ENCODE data around the gene NADSYN1. TPM values are rescaled to one million over a fixed set of nuclear protein-coding genes. Genes with fewer than 3 reads are reported as not detected.

NADSYN1 gene
- total RNA-seq, 1 experiment from 2014 or later: 130 TPM

GRCh38 chr11:71496421-71496820 lies 43.4 kb downstream of the NADSYN1 start:
- in situ Hi-C loops (cut with HindIII; ENCODE audit: low pct_unique_long_range_greater_than_20kb, low sequenced_read_pairs): no loop called here
- DNase-seq (ENCODE audit: low read depth, low spot score): no peak

- in situ Hi-C loops (cut with HindIII; ENCODE audit: low pct_unique_long_range_greater_than_20kb, low sequenced_read_pairs): no loop called here
- no peak for DNase-seq (ENCODE audit: low read depth, low spot score)
Observed at GRCh38 chr11:71498091-71498490, 45.1 kb downstream of the NADSYN1 start.

DNA sequence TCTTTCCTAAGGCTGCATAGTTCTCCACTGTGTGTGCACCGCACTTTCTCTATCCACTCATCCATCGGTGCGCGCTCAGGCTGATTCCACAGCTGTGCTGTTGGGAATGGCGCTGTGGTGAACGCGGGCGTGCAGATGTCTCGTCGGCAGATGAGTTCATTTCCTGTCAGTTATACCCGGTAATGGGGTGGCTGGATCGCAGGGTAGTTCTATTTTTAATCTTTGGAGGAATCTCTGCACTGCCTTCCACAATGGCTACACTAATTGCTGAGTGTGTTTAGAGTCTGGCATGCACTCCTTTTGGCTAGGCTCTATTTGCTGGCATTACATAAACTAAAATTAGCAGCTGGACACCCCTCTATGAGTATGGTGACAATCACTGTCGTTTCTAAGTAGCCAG lies 46.1 kb downstream of the NADSYN1 start:
- DNase-seq (ENCODE audit: low read depth, low spot score): no peak
- in situ Hi-C loops (cut with HindIII; ENCODE audit: low pct_unique_long_range_greater_than_20kb, low sequenced_read_pairs): no loop called here

DNA sequence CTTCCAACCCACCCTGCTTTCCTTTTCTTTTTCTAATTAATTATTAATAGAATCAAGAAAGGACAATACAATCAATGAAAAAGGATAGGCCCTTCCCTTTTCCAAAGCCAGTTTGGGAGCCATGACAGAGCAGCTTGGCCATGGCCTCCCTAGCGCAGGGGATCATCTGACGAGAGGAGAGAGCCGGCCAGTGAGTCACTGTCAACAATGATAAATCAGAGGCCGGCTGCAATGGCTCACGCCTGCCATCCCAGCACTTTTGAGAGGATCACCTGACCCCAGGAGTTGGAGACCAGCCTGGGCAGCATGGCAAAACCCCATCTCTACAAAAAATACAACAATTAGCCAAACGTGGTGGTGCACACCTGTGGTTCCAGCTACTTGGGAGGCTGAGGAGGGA lies 46.5 kb downstream of the NADSYN1 start:
- DNase-seq (ENCODE audit: low read depth, low spot score): no peak
- in situ Hi-C loops (cut with HindIII; ENCODE audit: low pct_unique_long_range_greater_than_20kb, low sequenced_read_pairs): no loop called here

DNA sequence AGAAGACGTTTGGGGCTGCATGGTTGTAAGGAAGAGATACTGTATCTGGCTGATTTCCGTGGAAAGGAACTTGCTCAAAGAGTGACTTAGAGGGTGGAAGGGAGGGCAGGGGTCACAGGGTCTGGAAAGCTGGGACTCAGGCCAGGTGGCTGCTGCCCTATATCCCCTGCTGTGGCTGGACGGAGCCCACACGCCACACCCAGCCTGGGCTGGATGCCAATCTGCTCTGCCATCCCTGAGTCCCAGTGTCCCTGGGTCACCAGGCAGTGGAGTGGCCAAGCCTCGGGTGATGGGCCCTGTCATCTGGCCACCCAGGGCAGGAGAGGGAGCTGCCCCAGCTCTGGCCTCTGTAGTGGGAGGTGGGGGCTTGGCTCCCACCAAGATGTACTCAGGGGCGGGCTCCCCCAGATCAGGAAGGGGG lies 47.6 kb downstream of the NADSYN1 start:
- in situ Hi-C loops (cut with HindIII; ENCODE audit: low pct_unique_long_range_greater_than_20kb, low sequenced_read_pairs): no loop called here
- DNase-seq (ENCODE audit: low read depth, low spot score): no peak

DNA sequence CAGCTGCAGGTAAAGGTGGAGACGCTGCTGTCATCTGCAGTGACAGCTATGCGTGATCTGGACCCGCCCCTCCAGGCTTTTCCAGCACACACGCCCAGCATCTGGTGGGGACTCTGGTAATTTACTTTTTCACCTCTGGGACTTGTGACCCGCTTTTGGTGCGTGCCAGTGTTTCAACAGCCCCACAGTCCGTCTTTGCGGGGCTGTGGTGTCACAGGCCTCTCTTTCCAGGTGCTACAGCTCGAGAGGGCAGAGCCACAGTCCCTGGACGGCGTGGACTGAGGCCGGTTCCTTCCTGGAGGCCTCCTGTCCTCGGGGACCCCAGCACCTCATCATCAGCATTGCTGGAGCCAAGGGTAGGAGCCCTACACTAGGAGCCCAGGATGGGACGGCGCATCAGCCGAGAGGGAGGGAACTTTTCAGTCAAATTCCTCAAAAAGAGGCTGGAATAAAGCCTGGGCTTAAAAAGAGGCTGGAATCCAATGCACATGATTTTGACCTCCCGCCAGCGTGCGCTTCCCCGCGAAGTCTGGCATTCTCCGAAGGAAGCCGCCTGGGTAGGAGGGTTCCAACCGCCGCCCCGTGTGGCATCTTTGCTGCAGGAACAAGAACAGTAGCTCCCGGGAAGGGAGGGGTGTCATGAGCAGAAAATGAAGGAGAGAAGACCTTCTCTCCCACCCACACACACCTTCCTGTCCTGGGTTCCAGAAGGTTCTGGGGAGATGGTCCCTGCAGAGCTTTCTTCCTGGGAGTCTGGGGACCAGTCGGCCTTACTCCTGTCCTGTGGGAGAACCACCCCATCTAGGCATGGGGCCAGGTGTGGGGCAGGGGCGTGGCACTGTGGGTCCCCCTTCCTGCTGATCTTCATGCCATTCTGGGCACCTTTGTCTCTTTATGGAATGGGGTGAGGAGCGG lies 48.3 kb downstream of the NADSYN1 start:
- in situ Hi-C loops (cut with HindIII; ENCODE audit: low pct_unique_long_range_greater_than_20kb, low sequenced_read_pairs): no loop called here
- DNase-seq (ENCODE audit: low read depth, low spot score): no peak

DNA sequence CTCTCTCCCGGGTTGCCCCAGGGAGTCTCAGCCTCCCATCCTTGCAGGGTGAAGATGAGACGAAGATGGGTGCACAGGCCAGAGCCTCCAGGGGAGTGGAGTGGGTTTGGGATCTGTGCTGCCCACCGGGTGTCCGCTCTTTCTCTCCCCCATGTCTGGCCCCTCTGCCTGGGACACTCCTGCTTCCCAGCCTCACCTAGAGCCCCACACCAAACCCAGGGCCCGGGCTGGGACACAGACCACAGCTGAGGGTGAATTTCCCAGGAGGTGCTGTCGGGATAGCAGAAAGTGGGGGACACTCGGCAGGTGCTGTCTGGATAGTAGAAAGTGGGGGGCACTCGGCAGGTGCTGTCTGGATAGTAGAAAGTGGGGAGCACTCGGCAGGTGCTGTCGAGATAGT lies 49.0 kb downstream of the NADSYN1 start:
- in situ Hi-C loops (cut with HindIII; ENCODE audit: low pct_unique_long_range_greater_than_20kb, low sequenced_read_pairs): no loop called here
- no peak for DNase-seq (ENCODE audit: low read depth, low spot score)

GRCh38 chr11:71502871-71503435 lies 50.0 kb downstream of the NADSYN1 start:
- in situ Hi-C loops (cut with HindIII; ENCODE audit: low pct_unique_long_range_greater_than_20kb, low sequenced_read_pairs): no loop called here
- no peak for DNase-seq (ENCODE audit: low read depth, low spot score)

DNA sequence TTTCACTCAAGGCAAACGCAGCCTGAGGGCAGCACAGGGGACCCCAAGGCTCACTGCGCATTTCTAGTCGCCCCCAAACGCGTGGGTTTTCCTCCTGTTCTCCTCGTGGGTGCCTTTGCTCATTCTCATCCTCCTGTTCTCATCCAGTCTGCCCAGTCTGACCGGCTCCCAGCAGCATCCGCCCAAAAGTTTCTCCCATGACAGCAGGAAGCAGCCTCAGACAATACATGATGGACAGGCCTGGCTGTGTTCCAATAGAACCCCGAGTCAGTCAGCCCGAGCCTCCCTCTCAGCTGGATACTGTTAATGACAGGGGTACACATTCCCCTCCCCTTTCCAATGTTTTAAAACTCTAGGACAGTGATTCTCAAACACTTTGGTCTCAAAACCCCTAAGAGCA lies 51.5 kb downstream of the NADSYN1 start:
- DNase-seq (ENCODE audit: low read depth, low spot score): no peak
- in situ Hi-C loops (cut with HindIII; ENCODE audit: low pct_unique_long_range_greater_than_20kb, low sequenced_read_pairs): no loop called here

DNA sequence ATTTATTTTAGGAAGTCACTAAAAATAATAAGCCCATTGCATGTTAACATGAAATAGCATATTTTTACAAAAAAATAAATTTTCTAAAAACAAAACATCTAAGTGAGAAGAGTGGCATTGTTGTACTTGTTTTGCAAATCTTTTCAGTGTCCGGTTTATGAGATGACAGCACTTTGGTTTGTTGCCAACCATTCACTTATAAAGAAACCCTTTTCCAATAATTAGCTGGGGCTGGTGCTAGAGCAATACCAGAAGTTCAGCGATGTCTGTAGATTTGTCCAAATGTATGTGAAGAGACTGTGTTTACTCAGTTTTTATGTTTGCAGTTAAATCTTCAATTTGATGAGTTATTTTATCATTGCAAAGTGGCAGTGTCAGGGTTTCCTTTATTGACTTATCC lies 52.0 kb downstream of the NADSYN1 start:
- in situ Hi-C loops (cut with HindIII; ENCODE audit: low pct_unique_long_range_greater_than_20kb, low sequenced_read_pairs): no loop called here
- DNase-seq (ENCODE audit: low read depth, low spot score): no peak

- in situ Hi-C loops (cut with HindIII; ENCODE audit: low pct_unique_long_range_greater_than_20kb, low sequenced_read_pairs): no loop called here
- no peak for DNase-seq (ENCODE audit: low read depth, low spot score)
Observed at GRCh38 chr11:71505781-71506180, 52.8 kb downstream of the NADSYN1 start.

GRCh38 chr11:71507102-71507501 lies 54.1 kb downstream of the NADSYN1 start:
- in situ Hi-C loops (cut with HindIII; ENCODE audit: low pct_unique_long_range_greater_than_20kb, low sequenced_read_pairs): no loop called here

DNA sequence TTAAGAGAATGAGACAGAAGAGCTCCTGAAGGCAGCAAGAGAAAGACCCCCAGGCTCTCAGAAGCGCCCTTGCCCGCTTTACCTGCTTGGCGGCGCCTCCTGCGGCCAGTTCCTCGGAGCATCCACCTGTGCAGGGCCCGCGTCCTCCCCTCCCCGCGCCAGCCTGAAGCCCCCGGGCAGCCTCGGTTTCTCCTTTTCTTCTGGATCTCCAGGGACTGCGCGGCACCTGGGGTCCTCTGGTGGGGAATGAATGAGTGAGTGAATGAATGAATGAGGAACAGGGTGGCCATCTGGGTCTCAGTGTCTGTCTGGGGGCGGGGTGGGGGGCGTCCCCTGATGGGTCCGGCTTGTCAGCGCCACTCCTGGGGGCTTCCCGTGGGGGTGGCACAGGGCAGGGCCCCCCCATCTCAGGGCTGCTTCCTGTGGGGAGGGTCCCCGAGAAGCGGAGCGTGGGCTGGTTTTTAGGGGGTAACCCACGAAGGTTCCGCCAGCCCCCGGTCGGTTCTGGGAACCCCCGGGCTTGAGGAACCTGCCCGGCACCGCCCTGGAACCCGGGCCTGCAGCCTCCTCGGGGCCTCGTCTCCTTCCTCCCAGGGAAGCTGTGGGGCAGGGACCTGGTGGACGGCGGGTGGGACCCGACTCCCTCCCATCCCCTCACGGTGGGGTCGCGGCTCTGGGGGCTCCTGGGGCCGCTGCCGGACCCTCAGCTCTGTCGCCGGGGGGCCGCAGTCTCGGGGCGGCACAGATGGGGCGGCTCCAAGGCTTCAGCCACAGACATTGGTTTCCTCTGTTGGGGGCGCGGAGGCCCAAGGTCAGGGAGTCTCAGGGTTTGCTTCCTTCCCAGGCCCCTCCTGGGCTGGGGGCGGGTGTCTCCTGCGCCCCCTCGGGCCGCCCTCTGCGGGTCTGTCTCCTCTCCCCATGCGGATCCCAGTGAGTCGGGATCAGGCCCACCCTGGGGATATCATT lies 65.8 kb downstream of the NADSYN1 start:
- DNase-seq (ENCODE audit: low read depth, low spot score): no peak
- in situ Hi-C loops (cut with HindIII; ENCODE audit: low pct_unique_long_range_greater_than_20kb, low sequenced_read_pairs): no loop called here

More at GRCh38 chr11:71507102-71507501, 54.1 kb downstream of the NADSYN1 start:
- no peak for DNase-seq (ENCODE audit: low read depth, low spot score)

DNA sequence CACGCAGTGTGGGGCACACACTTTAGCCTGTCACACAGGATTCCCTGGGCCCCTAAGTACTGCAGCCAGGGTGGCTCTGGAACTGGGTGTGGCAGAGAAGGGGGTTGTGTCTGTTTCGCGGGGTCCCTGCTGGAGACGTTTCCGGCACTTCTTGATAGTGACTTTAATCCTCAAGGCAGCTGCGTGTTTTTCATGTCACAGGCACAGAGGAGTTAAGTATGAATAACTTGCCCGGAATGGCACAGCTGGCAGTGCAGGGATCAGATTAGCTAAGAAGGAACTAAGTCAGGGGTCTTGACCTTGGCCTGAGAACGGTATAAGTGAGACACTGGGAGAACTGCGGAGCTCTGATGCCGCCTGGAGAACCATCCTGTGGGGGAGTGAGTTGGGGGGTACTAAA lies 66.5 kb downstream of the NADSYN1 start:
- in situ Hi-C loops (cut with HindIII; ENCODE audit: low pct_unique_long_range_greater_than_20kb, low sequenced_read_pairs): no loop called here
- no peak for DNase-seq (ENCODE audit: low read depth, low spot score)

- no peak for DNase-seq (ENCODE audit: low read depth, low spot score)
- in situ Hi-C loops (cut with HindIII; ENCODE audit: low pct_unique_long_range_greater_than_20kb, low sequenced_read_pairs): no loop called here
Observed at GRCh38 chr11:71525188-71525937, 72.4 kb downstream of the NADSYN1 start.

- no peak for DNase-seq (ENCODE audit: low read depth, low spot score)
- in situ Hi-C loops (cut with HindIII; ENCODE audit: low pct_unique_long_range_greater_than_20kb, low sequenced_read_pairs): no loop called here
Observed at GRCh38 chr11:71525938-71526495, 73.0 kb downstream of the NADSYN1 start.

All from SK-MEL-5 (cell line).